GM23338 (cell line): ENCODE data around the gene CD2AP.

Source experiments
- CREB1 ChIP-seq: fragments of 250-450 bp; sonication (Bioruptor Pico); IDR thresholded peaks from 2 replicates; pipeline ENCODE4 v1.5.0; 2020; ENCODE audit warnings: low read depth, mild to moderate bottlenecking, moderate library complexity
- EZH2 ChIP-seq: fragments of 200-600 bp; sonication (generic); IDR thresholded peaks from one replicate; pipeline ENCODE4 v1.8.0; 2017; ENCODE audit warnings: antibody characterized with exemption, mild to moderate bottlenecking, low read depth; ENCODE audit not compliant: unreplicated experiment
- EZH2phosphoT487 ChIP-seq: fragments of 200-600 bp; sonication (generic); IDR thresholded peaks from one replicate; pipeline ENCODE4 v1.8.1; 2018; ENCODE audit warnings: antibody characterized with exemption; ENCODE audit not compliant: unreplicated experiment
- JUNB ChIP-seq: IDR thresholded peaks from one replicate; pipeline ENCODE4 v1.6.1; 2016; ENCODE audit warnings: antibody characterized with exemption; ENCODE audit not compliant: unreplicated experiment
- NANOG ChIP-seq: IDR thresholded peaks from 2 replicates; pipeline ENCODE4 v1.6.1; 2016; ENCODE audit warnings: antibody characterized with exemption, borderline replicate concordance
- POLR2AphosphoS5 ChIP-seq: IDR thresholded peaks from 2 replicates; pipeline ENCODE4 v1.6.1; 2016; ENCODE audit warnings: antibody characterized with exemption, low read depth
- TF ChIP-seq, protein P1 (sequence below), 2 experiments: fragments of 200-600 bp in 1 of 2; sonication (generic) in 1 of 2; conservative IDR thresholded peaks; 2 replicates each; pipeline versions ENCODE4 v1.5.1 to v1.6.1; 2016 to 2017; ENCODE audit warnings: antibody characterized with exemption in 2 of 2, low read depth in 2 of 2, mild to moderate bottlenecking in 2 of 2, moderate library complexity in 1 of 2
- TF ChIP-seq, protein P2 (sequence below): IDR thresholded peaks from one replicate; pipeline ENCODE4 v1.6.1; 2018; ENCODE audit warnings: antibody characterized with exemption; ENCODE audit not compliant: unreplicated experiment
- TF ChIP-seq, protein P3 (sequence below): IDR thresholded peaks from 2 replicates; pipeline ENCODE4 v1.6.1; 2016; ENCODE audit warnings: antibody characterized with exemption

DNA sequence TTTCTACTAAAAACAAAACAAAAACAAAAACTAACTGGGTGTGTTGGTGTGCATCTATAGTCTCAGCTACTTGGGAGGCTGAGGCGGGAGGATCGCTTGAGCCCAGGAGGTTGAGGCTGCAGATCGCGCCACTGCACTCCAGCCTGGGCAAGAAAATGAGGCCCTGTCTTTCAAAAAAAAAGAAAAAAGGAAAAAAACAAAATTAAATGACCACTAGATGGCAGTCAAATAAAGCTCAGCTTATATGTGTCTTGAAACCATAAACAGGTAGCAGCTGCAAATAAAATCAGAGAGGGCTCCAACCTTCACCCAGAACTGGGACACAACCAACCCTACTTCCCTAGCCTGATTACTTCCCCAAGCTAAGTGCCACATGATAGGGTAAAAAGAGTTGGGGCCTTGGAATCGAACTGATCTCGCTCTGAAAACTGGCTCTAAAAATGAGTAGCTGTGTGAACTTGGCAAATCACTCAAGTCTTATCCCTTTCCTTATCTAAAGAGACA, 153.7 kb downstream of the CD2AP start:
- TF ChIP-seq, protein P1, sequence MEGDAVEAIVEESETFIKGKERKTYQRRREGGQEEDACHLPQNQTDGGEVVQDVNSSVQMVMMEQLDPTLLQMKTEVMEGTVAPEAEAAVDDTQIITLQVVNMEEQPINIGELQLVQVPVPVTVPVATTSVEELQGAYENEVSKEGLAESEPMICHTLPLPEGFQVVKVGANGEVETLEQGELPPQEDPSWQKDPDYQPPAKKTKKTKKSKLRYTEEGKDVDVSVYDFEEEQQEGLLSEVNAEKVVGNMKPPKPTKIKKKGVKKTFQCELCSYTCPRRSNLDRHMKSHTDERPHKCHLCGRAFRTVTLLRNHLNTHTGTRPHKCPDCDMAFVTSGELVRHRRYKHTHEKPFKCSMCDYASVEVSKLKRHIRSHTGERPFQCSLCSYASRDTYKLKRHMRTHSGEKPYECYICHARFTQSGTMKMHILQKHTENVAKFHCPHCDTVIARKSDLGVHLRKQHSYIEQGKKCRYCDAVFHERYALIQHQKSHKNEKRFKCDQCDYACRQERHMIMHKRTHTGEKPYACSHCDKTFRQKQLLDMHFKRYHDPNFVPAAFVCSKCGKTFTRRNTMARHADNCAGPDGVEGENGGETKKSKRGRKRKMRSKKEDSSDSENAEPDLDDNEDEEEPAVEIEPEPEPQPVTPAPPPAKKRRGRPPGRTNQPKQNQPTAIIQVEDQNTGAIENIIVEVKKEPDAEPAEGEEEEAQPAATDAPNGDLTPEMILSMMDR (conservative IDR thresholded peaks at IDR 0.05; ENCODE audit: low read depth in 2 of 2): peak; percentile 65 to 66
- TF ChIP-seq POLR2AphosphoS5 (no peak), EZH2 (no peak), NANOG (no peak), CREB1 (0 out of 2 replicates have a peak, but pooled peaks have one; percentile 17), JUNB (no peak), EZH2phosphoT487 (no peak)
- TF ChIP-seq, protein P2, sequence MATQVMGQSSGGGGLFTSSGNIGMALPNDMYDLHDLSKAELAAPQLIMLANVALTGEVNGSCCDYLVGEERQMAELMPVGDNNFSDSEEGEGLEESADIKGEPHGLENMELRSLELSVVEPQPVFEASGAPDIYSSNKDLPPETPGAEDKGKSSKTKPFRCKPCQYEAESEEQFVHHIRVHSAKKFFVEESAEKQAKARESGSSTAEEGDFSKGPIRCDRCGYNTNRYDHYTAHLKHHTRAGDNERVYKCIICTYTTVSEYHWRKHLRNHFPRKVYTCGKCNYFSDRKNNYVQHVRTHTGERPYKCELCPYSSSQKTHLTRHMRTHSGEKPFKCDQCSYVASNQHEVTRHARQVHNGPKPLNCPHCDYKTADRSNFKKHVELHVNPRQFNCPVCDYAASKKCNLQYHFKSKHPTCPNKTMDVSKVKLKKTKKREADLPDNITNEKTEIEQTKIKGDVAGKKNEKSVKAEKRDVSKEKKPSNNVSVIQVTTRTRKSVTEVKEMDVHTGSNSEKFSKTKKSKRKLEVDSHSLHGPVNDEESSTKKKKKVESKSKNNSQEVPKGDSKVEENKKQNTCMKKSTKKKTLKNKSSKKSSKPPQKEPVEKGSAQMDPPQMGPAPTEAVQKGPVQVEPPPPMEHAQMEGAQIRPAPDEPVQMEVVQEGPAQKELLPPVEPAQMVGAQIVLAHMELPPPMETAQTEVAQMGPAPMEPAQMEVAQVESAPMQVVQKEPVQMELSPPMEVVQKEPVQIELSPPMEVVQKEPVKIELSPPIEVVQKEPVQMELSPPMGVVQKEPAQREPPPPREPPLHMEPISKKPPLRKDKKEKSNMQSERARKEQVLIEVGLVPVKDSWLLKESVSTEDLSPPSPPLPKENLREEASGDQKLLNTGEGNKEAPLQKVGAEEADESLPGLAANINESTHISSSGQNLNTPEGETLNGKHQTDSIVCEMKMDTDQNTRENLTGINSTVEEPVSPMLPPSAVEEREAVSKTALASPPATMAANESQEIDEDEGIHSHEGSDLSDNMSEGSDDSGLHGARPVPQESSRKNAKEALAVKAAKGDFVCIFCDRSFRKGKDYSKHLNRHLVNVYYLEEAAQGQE: no peak
- TF ChIP-seq, protein P3, sequence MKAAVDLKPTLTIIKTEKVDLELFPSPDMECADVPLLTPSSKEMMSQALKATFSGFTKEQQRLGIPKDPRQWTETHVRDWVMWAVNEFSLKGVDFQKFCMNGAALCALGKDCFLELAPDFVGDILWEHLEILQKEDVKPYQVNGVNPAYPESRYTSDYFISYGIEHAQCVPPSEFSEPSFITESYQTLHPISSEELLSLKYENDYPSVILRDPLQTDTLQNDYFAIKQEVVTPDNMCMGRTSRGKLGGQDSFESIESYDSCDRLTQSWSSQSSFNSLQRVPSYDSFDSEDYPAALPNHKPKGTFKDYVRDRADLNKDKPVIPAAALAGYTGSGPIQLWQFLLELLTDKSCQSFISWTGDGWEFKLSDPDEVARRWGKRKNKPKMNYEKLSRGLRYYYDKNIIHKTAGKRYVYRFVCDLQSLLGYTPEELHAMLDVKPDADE: no peak
